IPS-20b (cell line): ENCODE measurements around the gene ADCY5.
"Not testable (repeated sequence)": the region's sequence is repeated elsewhere in the genome, so short reads cannot be mapped to it uniquely, and the experiment has no call there.

Experiments
- H3K27ac ChIP-seq: one replicate; pipeline ENCODE4 v1.5.1; 2013; ENCODE audit warnings: low read length
- H3K27me3 ChIP-seq: 2 replicates; pipeline ENCODE4 v1.6.1; 2013; ENCODE audit warnings: mild to moderate bottlenecking, low read length, inconsistent platforms; ENCODE audit not compliant: insufficient read depth
- H3K36me3 ChIP-seq: 2 replicates; pipeline ENCODE4 v1.6.1; 2013; ENCODE audit warnings: low read depth, mild to moderate bottlenecking, inconsistent platforms, low read length, moderate library complexity; ENCODE audit not compliant: insufficient read depth
- H3K4me1 ChIP-seq: 2 replicates; pipeline ENCODE4 v1.6.1; 2013; ENCODE audit warnings: mild to moderate bottlenecking, control low read depth, inconsistent platforms, low read length, moderate library complexity; ENCODE audit not compliant: insufficient read depth
- H3K4me3 ChIP-seq: 2 replicates; pipeline ENCODE4 v1.5.1; 2013; ENCODE audit warnings: mild to moderate bottlenecking, low read length, inconsistent platforms
- H3K9ac ChIP-seq: 2 replicates; pipeline ENCODE4 v1.6.1; 2013; ENCODE audit warnings: low read depth, mild to moderate bottlenecking, inconsistent platforms, low read length, moderate library complexity
- H3K9me3 ChIP-seq: 2 replicates; pipeline ENCODE4 v1.6.1; 2013; ENCODE audit warnings: mild to moderate bottlenecking, low read depth, low read length, inconsistent platforms; ENCODE audit not compliant: insufficient read depth

ADCY5 gene

DNA sequence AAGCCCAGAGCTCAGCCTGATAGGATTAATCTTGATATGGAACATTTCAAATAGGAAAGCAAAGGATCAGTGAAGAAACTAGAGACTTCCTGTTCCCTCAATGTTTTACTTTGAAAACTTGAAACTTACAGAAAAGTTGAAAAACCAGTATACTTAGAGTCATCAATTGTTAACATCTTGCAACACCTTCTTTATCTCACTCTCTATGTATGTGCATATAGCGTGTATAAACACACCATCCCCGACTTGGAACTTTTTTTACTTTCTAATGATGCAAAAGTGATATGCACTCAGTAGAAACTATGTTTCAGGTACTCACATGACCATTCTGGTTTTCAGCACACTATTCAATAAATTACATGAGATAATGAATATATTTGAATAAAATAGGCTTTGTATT, 186.7 kb downstream of the ADCY5 start:
- no peaks in the 10 kb centered on the region for H3K4me1 ChIP-seq
- H3K27me3 ChIP-seq, result no peaks in the 10 kb centered on the region
- H3K9ac ChIP-seq, result no peak overlapping the region
- H3K4me3 ChIP-seq, result no peak overlapping the region
- no peaks in the 10 kb centered on the region for H3K36me3 ChIP-seq
- H3K27ac ChIP-seq, result no peak overlapping the region
- no peaks in the 10 kb centered on the region for H3K9me3 ChIP-seq

DNA sequence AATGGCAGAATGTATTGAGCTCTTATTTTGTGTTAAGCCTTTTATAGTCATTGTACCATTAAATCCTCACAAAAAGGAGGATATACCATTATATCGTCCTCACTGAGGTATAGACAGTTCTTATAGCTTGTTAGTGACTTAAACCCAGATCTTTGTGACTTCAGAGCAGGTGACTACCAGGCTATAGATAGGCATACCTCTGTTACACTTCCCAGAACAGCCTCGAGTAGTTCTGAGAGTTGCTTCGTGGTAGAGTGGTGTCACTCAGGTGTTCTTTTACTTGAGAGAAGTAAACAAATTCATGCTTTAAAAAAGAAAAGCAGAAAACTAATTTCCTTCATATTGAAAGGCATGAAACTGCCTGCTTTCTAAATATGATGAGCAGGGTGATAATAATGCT, 187.2 kb downstream of the ADCY5 start:
- Histone ChIP-seq H3K9ac (no peak overlapping the region), H3K36me3 (no peaks in the 10 kb centered on the region), H3K27me3 (no peaks in the 10 kb centered on the region), H3K4me1 (no peaks in the 10 kb centered on the region), H3K27ac (no peak overlapping the region), H3K9me3 (no peaks in the 10 kb centered on the region), H3K4me3 (no peak overlapping the region)

DNA sequence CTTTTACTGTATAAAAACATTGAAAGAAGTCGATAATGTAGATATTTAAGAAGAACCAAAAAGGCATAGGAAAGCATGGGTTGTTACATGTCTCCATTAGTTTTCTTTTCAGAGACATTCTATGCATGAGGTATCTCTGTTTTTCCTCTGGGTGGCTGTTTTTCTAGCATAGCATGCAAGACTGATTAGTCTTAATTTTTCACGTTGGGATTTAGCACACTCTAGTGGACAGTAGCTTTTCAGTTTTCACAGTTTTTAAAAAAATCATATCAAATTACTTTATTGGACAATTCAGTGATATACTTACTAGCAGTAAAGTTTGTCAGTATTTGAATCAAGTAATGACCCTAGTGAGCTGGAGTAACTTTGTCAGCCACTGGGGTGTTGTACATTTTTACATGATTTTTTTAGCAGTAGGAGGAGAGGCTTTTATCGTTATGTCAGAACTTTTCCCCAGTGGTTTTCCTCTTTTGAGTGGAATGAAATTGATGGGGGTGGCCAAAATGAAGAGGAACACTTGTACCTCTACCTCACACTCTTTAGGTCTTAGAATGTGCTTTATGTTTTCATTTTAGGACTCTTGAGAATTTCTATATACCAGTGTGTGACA, 190.0 kb downstream of the ADCY5 start:
- no peak overlapping the region for H3K9ac ChIP-seq
- no peaks in the 10 kb centered on the region for H3K9me3 ChIP-seq
- no peaks in the 10 kb centered on the region for H3K4me1 ChIP-seq
- H3K4me3 ChIP-seq, result no peak overlapping the region
- no peaks in the 10 kb centered on the region for H3K27me3 ChIP-seq
- H3K36me3 ChIP-seq, result no peaks in the 10 kb centered on the region
- no peak overlapping the region for H3K27ac ChIP-seq

DNA sequence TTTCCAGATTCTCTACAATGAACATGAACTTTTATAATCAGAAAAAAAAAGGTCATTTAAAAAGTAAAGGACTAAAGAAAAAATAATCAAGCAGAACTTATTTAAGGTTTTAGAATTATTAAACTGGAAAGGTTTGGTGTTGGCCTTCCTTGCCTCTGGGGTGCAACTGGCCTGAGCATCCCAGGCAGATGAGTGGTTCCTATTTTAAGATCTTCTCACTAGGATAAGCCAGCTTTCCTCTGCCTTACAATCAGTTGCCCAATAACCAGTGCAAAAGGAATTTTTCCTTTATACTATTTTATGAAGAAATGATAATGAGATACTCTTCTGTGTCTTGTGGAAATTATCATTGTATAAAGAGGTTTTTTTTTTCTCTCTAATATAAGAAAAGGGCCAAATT, 190.5 kb downstream of the ADCY5 start:
- H3K4me1 ChIP-seq, result no peaks in the 10 kb centered on the region
- H3K4me3 ChIP-seq, result no peak overlapping the region
- no peak overlapping the region for H3K27ac ChIP-seq
- H3K27me3 ChIP-seq, result no peaks in the 10 kb centered on the region
- no peaks in the 10 kb centered on the region for H3K36me3 ChIP-seq
- H3K9me3 ChIP-seq, result no peaks in the 10 kb centered on the region
- no peak overlapping the region for H3K9ac ChIP-seq

DNA sequence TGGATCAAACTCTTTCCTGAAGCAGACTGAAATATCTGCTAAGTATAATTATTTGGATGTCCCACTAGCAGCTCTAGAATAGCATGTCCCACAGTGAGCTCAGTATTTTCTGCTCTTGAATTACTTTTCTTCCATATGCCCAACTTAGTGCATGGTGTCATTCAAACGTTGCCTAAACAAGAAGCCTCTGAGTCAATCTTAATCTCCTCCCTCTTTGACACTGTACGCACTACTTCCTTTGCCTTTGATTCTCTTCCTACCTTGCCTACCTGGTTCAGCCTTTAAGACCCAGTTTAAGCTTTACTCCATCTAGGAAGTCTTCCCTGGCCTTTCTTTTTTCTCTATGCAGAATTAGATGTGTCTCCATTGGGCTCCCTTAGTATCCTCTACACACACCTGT, 192.6 kb downstream of the ADCY5 start:
- no peaks in the 10 kb centered on the region for H3K36me3 ChIP-seq
- H3K9me3 ChIP-seq, result no peaks in the 10 kb centered on the region

DNA sequence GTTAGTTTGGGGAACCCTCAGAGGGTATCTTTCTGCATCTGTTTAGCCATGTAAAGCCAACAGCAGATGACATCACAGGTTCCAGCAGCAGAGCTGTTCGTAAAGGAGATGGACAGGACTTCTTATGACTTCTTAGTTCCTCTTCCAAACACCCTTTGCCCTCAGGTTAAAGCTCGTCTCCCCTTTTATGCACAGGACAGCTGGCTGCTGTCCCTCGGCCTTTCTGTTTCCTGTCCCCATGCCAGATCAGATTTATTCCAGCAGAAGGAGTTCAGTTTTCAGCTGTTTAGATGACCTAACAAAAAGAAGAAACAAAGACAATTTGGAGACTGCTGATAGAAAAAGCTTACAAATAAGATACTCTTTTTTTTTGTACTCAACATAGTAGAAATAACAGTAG, 202.0 kb downstream of the ADCY5 start:
- H3K27me3 ChIP-seq, result no peaks in the 10 kb centered on the region
- H3K27ac ChIP-seq, result no peak overlapping the region
- H3K9me3 ChIP-seq, result no peaks in the 10 kb centered on the region
- no peaks in the 10 kb centered on the region for H3K4me1 ChIP-seq
- no peak overlapping the region for H3K4me3 ChIP-seq
- peaks cover 17% of the 10 kb centered on the region for H3K36me3 ChIP-seq
- H3K9ac ChIP-seq, result no peak overlapping the region

More for the DNA sequence above, 192.6 kb downstream of the ADCY5 start:
- Histone ChIP-seq H3K4me3 (no peak overlapping the region), H3K27ac (no peak overlapping the region), H3K9ac (no peak overlapping the region), H3K27me3 (no peaks in the 10 kb centered on the region), H3K4me1 (no peaks in the 10 kb centered on the region; the same call in 1 of the 2 replicates)

DNA sequence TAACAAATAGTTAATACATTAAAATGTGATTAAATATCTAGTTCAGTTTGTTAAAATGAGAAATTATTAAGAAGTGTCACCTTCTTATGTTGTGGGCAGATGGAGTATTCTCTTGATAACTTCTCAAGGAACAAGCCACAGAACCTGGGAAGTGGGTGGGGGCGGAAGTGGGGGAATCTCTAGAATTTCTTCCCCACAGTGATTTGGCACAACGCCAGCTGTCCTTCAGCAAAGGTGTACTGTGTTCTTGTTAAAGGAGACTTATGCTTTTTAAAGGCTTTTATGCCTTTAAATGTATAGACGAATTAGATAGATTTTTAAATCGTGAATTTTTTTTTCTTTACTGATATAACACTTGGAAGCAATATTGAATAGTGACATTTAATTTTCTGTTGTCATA, 204.8 kb downstream of the ADCY5 start:
- Histone ChIP-seq H3K27ac (no peak overlapping the region), H3K9ac (no peak overlapping the region), H3K36me3 (peaks cover 17% of the 10 kb centered on the region), H3K9me3 (no peaks in the 10 kb centered on the region), H3K4me1 (no peaks in the 10 kb centered on the region), H3K4me3 (no peak overlapping the region), H3K27me3 (no peaks in the 10 kb centered on the region)

DNA sequence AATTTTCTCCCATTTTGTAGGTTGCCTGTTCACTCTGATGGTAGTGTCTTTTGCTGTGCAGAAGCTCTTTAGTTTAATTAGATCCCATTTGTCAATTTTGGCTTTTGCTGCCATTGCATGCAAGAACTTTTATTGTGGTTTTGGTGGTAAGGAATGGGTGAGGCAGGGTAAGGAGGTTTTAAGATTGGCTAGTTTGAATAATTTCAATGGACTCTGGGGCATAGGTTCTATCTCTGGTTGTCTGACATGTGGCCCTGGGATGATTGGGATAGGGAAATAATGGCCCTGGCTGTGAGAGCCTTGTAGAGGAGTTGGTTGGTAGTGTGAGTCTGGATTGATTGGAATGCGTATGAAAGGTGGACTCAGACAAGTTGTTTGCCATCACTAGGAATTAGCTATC, 209.1 kb downstream of the ADCY5 start:
- Histone ChIP-seq H3K9ac (no peak overlapping the region), H3K9me3 (no peaks in the 10 kb centered on the region), H3K36me3 (no peaks in the 10 kb centered on the region), H3K27ac (no peak overlapping the region), H3K4me3 (no peak overlapping the region), H3K4me1 (no peaks in the 10 kb centered on the region), H3K27me3 (no peaks in the 10 kb centered on the region)

DNA sequence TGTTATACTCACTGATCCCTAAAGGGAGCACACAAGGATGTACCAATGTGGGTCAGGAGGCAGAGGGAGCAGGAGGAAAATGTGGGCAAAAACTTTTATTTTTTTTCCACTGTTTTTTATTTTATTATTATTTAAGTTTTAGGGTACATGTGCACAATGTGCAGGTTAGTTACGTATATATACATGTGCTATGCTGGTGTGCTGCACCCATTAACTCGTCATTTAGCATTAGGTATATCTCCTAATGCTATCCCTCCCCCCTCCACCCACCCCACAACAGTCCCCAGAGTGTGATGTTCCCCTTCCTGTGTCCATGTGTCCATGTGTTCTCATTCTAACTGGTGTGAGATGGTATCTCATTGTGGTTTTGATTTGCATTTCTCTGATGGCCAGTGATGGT, 209.7 kb downstream of the ADCY5 start:
- not testable (repeated sequence) for H3K4me3 ChIP-seq, H3K9ac ChIP-seq, H3K4me1 ChIP-seq, H3K27ac ChIP-seq, H3K9me3 ChIP-seq, H3K27me3 ChIP-seq, H3K36me3 ChIP-seq

DNA sequence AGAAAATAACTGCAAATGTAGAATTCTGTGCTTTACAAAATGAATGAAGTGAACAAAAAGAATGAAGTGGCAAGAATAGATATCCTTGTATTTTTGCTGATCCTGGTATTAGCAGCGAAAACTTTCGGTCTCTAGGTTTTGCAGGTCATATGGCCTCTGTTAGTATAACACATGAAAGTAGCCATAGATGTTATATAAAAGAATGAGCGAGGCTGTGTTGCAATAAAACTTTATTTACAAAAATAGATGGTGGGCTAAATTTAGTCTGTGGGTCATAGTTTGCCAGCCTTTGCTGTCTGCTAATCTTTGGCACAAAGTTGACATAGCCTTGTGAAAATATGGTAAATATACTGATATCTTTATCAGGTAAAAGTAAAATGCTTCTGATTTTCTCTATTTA, 212.0 kb downstream of the ADCY5 start:
- H3K4me1 ChIP-seq, result no peaks in the 10 kb centered on the region
- H3K4me3 ChIP-seq, result no peak overlapping the region
- H3K9me3 ChIP-seq, result no peaks in the 10 kb centered on the region
- no peak overlapping the region for H3K27ac ChIP-seq
- no peak overlapping the region for H3K9ac ChIP-seq
- 0 out of 2 replicates have a peak, but pooled peaks cover 4% of the 10 kb centered on the region for H3K36me3 ChIP-seq
- H3K27me3 ChIP-seq, result no peaks in the 10 kb centered on the region
